ENCODE results near the gene GGPS1.

DNA sequence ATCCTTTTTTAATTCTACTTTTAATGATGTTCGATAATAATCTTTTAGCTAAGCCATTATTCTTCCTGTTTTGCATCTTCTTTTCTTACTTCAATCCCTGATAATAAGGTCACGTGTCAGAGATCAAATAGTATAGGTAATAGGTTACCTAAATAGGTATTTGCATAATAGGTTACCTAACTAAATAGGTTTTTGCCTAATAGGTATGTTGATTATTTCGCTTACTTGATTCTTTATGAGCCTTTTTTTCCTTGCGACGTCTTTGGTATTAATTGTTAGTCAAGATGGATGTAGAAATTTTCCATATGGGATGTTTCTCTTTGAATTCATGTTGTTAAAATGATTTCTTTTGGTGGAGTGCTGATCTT is 2.5 kb downstream of the GGPS1 start:
- TF ChIP-seq, protein P1, sequence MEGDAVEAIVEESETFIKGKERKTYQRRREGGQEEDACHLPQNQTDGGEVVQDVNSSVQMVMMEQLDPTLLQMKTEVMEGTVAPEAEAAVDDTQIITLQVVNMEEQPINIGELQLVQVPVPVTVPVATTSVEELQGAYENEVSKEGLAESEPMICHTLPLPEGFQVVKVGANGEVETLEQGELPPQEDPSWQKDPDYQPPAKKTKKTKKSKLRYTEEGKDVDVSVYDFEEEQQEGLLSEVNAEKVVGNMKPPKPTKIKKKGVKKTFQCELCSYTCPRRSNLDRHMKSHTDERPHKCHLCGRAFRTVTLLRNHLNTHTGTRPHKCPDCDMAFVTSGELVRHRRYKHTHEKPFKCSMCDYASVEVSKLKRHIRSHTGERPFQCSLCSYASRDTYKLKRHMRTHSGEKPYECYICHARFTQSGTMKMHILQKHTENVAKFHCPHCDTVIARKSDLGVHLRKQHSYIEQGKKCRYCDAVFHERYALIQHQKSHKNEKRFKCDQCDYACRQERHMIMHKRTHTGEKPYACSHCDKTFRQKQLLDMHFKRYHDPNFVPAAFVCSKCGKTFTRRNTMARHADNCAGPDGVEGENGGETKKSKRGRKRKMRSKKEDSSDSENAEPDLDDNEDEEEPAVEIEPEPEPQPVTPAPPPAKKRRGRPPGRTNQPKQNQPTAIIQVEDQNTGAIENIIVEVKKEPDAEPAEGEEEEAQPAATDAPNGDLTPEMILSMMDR (IDR thresholded peaks at IDR 0.05; ENCODE audit: low read depth, low read length) = no peak
- no peak for TF ChIP-seq POLR2A (IDR thresholded peaks at IDR 0.05; ENCODE audit: extremely low read depth, insufficient read length)
- TF ChIP-seq, protein P2, sequence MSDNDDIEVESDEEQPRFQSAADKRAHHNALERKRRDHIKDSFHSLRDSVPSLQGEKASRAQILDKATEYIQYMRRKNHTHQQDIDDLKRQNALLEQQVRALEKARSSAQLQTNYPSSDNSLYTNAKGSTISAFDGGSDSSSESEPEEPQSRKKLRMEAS (IDR thresholded peaks at IDR 0.05; ENCODE audit: low read depth, low read length) = no peak
